H7 (cell line): Measurements from ENCODE around the gene AJM1. TPM values are rescaled to one million over a fixed set of nuclear protein-coding genes. Genes with fewer than 3 reads are reported as not detected.
"Not testable (repeated sequence)": the region's sequence is repeated elsewhere in the genome, so short reads cannot be mapped to it uniquely, and the experiment has no call there.

ENCODE experiments used
- DNase-seq: peaks from one replicate; pipeline ENCODE4 v3.0.0; 2012
- H3K27me3 ChIP-seq: 2 replicates; pipeline ENCODE4 v1.6.0; 2011; ENCODE audit warnings: mild to moderate bottlenecking, low read length; ENCODE audit not compliant: control insufficient read depth, insufficient read depth
- H3K36me3 ChIP-seq: replicated peaks from 2 replicates; pipeline ENCODE4 v1.5.1; 2011; ENCODE audit warnings: low read length; ENCODE audit not compliant: control insufficient read depth, insufficient read depth
- H3K4me3 ChIP-seq: 2 replicates; pipeline ENCODE4 v1.5.1; 2011; ENCODE audit warnings: low read depth, mild to moderate bottlenecking, control low read depth, low read length, moderate library complexity; ENCODE audit not compliant: insufficient read depth
- total RNA-seq: library from RNA; depleted of rRNA; stranded (reverse); fragments of >200 nt; shearing (Covaris generic); gene quantifications from 2 replicates; pipeline ENCODE4 v1.2.3, GENCODE V29; 2014

Gene AJM1
- total RNA-seq, 1 experiment from 2014 or later = 0.14 TPM

DNA sequence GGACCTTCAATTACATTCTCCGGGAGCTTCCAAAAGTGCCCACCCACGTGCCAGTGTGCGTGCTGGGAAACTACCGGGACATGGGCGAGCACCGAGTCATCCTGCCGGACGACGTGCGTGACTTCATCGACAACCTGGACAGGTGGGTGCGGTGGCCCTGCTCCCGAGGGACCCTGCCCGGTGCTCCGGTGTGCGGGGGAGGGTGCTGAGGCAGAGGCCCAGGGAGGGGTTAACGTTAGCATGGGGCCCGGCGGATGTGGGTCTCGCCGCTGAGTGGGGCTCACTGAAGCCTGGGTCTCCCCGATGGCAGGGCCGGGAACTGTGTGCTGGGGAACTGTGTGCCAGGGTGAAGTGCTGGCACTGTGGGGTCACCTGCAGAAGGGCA lies 10.6 kb upstream of the AJM1 start:
- DNase-seq = no peak
- no peak overlapping the region for H3K4me3 ChIP-seq
- H3K27me3 ChIP-seq = no peaks in the 10 kb centered on the region
- peaks cover 25% of the 10 kb centered on the region for H3K36me3 ChIP-seq

GRCh38 chr9:136832581-136832980 lies 9.7 kb upstream of the AJM1 start:
- DNase-seq = no peak
- Histone ChIP-seq H3K36me3 (peaks cover 25% of the 10 kb centered on the region), H3K27me3 (no peaks in the 10 kb centered on the region), H3K4me3 (no peak overlapping the region)

DNA sequence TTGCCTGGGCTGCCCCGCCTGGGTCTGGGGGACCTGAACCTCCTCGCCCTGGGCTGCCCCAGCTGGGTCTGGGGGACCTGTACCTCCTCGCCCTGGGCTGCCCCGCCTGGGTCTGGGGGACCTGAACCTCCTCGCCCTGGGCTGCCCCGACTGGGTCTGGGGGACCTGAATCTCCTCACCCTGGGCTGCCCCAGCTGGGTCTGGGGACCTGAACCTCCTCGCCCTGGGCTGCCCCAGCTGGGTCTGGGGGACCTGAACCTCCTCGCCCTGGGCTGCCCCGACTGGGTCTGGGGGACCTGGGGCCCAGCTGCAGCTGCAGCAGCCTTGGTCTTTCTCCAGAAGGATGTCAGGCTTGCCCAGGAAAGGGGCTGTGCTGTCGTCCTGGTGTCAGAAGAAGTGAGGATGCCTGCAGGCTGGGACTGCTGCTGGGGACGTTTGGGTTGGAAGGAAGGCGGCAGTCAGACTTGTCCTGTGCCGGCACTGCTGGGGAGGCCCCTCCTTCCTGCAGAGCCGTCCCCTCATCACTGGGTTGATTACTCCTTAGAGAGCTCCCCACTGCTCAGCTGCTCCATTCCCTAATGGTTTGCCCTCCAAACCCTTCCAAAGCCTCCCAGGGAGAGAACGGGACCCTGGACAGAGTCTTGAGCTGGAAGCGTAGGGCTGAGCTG lies 8.8 kb upstream of the AJM1 start:
- H3K4me3 ChIP-seq, H3K27me3 ChIP-seq, DNase-seq: not testable (repeated sequence)
- H3K36me3 ChIP-seq = peaks cover 24% of the 10 kb centered on the region

DNA sequence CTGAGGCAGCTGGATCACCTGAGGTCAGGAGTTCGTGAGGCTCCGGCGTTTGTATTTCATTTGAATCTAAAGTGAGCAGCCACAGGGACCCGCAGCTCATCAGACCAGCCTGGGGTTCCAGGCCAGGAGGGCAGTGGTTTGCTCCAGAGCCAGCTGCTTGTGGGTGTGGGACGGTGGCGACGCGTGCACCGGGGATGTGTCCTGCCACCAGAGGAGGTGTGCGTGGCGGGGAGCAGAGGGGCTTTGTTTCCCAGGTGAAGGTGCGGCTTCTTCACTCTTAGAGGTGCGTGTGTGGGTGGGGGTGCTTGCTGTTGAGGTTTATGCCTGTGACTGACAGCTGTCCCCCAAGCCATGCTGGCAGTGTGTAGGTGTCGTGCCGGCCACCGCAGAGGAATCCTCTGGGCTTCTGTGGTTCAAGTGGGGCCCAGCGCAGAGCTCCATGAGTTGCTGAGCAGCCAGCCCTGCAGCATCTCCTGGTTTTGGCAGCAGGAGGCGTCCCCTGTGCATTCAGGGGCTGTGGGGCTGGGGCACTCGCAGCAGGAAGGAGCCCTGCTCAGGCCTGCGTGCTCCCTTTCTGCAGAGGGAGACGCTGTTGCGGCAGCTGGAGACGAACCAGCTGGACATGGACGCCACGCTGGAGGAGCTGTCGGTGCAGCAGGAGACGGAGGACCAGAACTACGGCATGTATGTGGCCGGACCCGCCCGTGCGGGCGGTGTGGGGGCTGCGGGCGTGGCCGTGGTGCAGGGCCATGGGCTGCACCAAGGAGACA lies 6.9 kb upstream of the AJM1 start:
- peaks cover 18% of the 10 kb centered on the region for H3K36me3 ChIP-seq
- DNase-seq = no peak
- H3K4me3 ChIP-seq = no peak overlapping the region
- no peaks in the 10 kb centered on the region for H3K27me3 ChIP-seq

DNA sequence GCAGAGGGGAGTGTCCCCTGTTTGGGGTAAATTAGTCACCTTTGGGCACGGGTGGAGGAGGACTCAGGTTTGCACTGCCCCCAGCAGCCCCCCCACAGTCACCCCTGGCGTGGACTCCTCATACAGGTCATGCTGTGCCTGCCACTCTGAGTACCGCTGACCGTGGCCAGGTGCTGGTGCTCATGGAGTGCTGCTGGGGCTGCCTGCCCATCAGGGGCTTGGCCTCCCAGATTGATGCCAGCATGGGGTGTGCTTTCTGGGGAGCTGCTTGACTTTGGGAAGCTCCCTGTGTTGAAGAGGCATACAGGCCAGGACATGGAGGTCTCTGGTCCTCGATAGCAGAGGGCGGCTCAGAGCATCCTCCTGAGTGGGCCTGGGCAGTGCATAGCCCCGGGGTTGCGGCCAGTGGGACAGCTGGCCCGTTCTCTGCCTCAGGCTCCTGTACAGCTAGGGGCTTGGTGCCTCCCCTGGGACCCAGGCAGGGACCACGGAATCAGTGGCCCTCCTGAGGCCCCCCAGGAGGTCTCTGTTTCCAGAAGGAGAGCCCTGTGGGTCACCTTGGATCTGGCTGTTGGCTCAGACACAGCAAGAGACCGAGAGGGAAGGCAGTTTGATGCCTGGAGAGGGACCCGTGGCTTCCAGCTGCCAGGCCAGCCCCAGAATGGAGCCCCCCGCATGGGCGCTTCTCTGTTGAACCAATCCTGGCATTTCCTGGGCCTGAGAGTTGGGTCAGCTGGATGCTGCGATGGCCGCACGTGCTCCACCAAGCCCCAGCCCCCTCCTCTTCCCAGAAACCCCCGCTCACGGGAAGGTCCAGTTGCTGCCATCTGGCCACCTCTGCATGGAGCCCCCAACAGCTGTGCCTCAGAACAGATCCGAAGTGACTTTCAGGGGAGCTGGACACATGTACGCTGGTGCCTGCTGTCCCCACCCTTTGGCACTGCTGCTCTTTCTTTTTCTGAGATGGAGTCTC lies 6.1 kb upstream of the AJM1 start:
- Histone ChIP-seq H3K36me3 (peaks cover 12% of the 10 kb centered on the region), H3K4me3 (no peak overlapping the region), H3K27me3 (no peaks in the 10 kb centered on the region)
- no peak for DNase-seq

DNA sequence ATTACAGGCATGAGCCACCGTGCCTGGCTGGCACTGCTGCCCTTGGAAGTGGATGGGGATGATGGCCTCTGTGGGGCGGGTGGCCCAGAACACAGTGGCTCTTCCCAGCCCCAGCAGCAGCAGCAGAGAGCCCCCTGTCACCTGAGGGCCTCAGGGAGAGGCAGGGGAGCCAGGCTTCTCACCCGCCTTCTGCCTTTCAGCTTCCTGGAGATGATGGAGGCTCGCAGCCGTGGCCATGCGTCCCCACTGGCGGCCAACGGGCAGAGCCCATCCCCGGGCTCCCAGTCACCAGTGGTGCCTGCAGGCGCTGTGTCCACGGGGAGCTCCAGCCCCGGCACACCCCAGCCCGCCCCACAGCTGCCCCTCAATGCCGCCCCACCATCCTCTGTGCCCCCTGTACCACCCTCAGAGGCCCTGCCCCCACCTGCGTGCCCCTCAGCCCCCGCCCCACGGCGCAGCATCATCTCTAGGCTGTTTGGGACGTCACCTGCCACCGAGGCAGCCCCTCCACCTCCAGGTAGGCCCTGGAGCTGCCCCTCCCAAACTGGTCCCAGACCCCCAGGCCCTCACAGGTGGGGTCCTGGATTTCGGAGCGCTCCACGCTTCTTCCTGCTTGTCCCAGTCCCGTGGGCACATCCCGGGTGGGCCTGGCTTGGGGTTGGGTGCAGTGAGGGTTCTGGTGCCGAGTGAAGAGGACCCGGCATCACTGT lies 5.0 kb upstream of the AJM1 start:
- no peak overlapping the region for H3K4me3 ChIP-seq
- no peak for DNase-seq
- peaks cover 8% of the 10 kb centered on the region for H3K36me3 ChIP-seq
- no peaks in the 10 kb centered on the region for H3K27me3 ChIP-seq

GRCh38 chr9:136837856-136838277 lies 4.4 kb upstream of the AJM1 start:
- DNase-seq, H3K36me3 ChIP-seq, H3K27me3 ChIP-seq, H3K4me3 ChIP-seq: not testable (repeated sequence)

DNA sequence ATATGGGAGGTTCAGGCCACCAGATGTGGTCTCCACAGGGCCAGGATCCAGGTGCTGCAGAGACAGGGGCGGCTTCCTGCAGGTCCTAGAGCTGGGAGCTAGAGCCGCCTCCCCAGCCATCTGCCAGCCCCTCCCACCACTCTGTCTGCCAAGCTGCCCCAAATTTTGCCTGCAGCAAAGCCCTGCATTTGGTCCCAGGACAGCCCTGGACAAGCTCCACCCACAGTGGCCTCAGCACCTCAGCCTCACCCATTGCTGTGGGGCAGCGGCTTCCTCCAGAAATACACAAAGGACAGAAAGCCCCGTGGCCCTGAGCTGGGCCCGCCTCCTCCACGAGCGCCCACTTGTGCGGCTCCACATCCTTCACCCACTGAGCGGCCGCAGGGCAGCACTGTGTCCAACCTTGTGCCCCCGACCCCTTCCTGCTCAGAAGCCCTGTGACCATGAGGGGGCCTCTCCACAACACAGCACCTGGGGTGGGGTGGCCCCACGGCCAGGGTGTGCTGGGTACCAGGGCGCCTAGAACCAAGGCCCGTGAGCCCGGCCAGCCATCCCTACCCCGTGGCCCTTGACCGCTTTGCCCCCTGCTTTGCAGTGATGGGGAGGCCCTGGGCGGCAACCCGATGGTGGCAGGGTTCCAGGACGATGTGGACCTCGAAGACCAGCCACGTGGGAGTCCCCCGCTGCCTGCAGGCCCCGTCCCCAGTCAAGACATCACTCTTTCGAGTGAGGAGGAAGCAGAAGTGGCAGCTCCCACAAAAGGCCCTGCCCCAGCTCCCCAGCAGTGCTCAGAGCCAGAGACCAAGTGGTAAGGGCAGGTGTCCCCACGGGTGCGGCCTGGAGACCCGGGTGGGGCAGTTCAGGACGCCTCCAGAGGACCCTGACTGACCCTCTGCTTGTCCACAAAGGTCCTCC lies 3.7 kb upstream of the AJM1 start:
- Histone ChIP-seq H3K36me3 (peaks cover 7% of the 10 kb centered on the region), H3K4me3 (no peak overlapping the region), H3K27me3 (no peaks in the 10 kb centered on the region)
- DNase-seq = no peak

- H3K36me3 ChIP-seq = peaks cover 7% of the 10 kb centered on the region
- DNase-seq = no peak
- no peaks in the 10 kb centered on the region for H3K27me3 ChIP-seq
- H3K4me3 ChIP-seq = no peak overlapping the region
Measured at GRCh38 chr9:136839229-136840139, 2.8 kb upstream of the AJM1 start.

DNA sequence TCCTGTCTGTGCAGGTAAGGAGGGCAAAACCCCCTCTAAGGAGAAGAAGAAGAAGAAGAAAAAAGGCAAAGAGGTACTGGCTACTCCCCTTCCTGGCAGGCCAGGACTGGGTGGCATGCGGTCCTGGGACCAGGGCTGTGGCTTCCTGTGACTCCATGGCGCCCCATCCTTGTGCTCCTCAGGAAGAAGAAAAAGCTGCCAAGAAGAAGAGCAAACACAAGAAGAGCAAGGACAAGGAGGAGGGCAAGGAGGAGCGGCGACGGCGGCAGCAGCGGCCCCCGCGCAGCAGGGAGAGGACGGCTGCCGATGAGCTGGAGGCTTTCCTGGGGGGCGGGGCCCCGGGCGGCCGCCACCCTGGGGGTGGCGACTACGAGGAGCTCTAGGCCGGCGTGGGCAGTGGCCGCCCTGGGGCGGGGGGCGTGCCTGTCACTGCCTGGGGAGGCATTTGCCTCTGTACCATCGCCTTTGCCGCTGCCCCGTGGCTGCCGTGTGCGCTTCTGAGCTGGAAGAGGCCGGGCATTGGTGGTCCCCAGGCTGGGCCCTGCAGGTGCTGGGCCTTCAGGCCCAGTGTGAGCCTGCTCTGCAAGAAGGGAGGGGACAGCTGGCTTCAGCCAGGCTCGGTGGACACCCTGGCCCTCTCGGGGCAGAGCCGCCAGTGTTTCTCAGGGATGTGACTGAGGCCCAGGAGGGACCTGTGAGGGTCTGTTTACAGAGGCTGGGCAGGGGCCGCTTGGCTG lies 2.0 kb upstream of the AJM1 start:
- Histone ChIP-seq H3K36me3 (peaks cover 7% of the 10 kb centered on the region), H3K4me3 (no peak overlapping the region), H3K27me3 (no peaks in the 10 kb centered on the region)
- DNase-seq = peak; percentile 90

DNA sequence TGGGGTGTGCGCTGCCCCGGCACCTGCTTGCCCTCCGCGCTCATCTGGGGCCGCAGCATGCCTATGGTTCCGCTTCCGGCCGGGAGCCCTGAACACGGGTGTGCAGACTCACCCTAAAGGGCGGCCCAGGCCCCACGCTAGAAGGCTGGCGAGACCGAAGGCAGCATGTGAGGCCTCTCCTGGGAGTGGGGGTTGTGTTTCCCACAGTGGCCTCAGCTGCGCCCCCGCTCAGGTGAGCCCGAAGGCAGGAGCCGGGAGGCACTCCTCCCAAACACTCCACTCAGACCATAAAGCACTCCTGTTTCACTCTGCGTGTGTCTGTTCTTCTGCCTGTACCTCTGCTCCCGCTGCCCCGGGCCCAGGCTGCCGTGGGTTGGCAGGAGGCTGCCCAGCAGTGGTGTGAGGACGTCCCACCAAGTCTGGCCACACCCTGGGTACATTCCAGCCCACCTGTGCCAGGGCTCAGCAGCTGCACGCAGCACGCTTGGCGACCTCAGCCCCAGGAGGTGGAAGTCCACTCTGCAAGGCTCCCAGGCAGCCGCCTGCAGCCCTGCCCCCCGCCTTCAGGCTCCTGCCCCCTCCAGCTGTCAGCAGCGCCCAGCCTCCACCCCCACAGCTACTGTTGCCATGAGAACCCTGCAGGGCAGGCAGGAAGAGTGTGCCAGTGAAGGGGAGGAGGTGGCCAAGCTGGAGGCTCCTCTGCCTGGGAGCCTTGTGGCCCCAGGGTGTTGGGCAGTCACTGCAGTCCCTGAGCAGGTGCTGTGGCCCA lies 1.2 kb upstream of the AJM1 start:
- no peaks in the 10 kb centered on the region; the same call in 1 of the 2 replicates for H3K27me3 ChIP-seq
- H3K4me3 ChIP-seq = no peak overlapping the region
- H3K36me3 ChIP-seq = peaks cover 7% of the 10 kb centered on the region
- DNase-seq = no peak
